HG02588 (cell line): Measurements from ENCODE around the gene RPL38.

Experiments
- ATAC-seq: cut with Tn5 transposase; IDR thresholded peaks from one replicate; pipeline ENCODE4 v1.9.1; 2021; ENCODE audit warnings: mild to moderate bottlenecking, moderate library complexity; ENCODE audit not compliant: unreplicated experiment

Gene RPL38

DNA sequence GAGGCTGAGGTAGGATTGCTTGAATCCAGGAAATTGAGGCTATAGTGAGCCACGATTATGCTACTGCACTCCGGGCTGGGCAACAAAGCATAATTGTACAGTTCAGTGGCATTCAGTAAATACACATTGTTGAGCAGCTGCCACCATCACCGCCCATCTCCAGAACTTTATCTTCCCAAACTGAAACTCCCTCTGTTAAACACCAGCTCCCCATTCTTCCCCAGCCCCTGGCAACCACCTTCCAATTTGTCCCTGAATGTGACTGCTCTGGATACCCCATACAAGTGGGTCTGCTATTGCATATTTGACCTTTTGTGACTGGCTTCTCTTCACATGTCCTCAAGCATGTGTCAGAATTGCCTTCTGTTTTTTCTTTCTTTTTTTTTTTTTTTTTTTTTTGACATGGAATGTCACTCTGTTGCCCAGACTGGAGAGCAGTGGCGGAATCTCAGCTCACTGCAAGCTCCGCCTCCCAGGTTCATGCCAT is 2.9 kb downstream of the RPL38 start:
- no peak for ATAC-seq

- ATAC-seq, result no peak
Observed at GRCh38 chr17:74210191-74211140, 7.0 kb downstream of the RPL38 start.

DNA sequence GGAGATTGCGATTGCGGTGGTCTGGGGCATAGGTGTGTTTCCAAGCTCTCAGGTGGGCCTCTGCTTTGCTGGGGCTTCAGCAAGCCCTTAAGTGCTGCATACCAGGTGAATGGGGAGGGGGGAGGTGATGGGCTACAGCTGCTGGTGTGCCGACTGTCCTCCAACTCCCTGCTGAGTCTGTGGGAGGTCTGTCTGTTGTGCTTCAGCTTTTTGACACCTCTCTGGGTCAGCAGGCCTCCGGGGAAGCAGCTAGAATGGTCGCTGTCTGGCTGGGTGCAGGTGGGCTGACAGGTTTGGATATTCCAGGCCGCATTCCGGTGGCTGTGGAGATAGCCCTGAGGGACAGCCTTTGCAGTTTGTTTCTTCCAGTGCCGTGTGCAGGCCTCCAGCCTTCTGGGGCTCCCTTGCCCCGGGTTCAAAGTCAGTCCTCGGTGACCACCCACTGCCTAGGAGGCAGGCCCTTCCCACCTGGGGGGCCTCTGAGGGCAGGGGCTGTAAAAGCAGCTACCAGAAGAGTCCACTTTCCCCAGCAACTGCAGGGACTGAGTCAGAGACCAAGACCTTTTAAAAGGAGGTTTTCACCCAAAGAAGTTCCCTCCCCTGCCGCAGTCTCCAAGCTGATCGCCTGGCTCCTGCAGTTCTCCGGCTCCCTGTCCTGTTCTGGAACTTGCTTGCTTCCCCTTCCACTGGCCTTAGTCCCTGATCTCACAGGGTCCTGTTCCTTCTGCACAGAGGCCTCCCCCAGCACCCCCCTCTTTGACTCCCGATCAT is 7.8 kb downstream of the RPL38 start:
- ATAC-seq, result no peak

DNA sequence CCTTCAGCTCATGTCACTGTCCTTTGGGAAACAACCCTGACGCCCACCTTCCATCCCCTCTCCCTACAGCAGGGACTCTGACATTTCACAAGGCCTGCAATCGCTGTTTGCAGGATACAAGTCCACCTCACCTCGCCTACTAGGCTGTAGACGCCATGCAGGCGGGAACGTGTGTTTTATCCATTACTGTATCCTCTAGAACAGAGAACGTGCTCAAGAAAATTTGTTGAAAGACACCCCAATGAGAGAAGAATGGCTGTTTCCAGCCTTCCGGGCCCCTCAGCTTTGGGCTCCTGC is 8.4 kb downstream of the RPL38 start:
- no peak for ATAC-seq

DNA sequence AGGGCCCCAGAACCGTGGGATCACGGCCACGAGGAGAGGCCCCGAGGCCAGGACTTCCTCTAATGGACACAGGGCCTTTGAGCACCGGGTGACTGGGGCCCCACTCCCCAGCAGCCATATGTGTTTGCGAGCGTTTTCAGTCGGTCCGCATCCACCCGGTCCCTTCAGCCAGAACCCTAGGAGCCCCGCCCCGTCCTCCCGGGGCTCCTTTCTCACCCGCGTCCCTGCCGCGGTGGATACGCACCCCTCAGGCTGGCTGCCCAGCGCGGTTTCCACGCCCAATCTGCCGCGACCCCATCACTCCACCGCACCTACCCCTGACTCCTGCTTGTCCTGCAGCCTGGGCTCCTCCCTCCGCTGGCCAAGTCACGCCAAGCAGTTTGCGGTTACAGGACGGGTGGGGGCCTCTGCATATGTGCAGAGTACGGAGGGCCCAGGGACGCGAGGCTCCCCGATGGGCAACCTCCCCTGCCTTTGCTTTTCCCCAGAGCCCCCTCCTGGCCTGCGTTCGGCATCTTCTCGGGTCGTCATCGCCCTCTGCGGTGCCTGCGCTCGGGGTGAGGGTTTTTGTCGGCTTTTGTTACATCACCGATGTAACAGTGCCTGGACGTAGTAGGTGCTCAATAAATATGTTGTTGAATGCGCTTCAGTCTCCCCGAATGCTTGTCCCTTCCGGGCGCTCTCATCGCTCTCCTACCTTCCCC is 8.9 kb downstream of the RPL38 start:
- ATAC-seq, result no peak

GRCh38 chr17:74212913-74213791 is 9.7 kb downstream of the RPL38 start, which contains the start of gene TTYH2:
TTYH2 (plus strand) TSS chr17:74213571; CDS start chr17:74213588, 17 bp downstream.
- ATAC-seq, result peak; percentile 55

GRCh38 chr17:74213861-74214391 is 10.4 kb downstream of the RPL38 start:
- no peak for ATAC-seq

GRCh38 chr17:74214484-74215341 is 11.2 kb downstream of the RPL38 start:
- no peak for ATAC-seq

DNA sequence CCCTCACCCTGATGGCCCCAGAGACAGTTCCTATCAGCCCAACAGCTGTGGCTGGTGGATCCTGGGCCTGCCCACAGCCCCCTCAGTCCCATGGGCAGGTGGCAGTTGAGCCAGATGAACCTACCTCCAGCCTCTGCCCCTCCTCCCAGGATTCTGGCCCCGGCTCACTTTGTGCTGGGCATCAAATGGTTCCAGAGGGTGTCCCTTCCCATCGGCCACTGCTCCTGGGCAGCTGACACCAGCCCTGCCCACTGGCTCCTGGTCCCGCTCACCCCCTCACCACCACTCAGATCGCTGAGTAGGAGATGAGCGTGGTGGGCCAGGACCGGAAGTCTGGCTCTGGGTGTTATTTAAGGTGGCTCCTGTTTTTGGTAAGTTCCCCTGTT is 11.9 kb downstream of the RPL38 start:
- no peak for ATAC-seq

DNA sequence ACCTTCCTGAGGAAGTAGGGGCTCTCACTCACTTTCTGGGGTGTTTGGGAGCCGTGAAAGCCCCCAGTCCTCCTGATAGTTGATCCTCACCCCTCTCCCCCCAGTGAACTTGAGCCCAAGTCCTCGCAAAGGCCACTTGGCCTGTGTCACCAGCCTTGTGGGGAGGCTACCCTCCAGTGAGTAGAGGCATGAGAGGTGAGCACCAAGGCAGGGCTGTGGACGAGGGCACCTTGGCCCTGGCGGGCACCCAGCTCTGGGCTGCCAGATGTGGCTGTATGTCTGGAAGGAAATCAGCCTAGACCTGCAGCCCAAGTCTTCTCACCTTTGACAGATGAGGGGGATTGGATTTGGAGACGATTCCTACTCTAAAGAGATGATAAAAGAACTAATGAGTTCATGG is 13.0 kb downstream of the RPL38 start:
- ATAC-seq, result no peak

DNA sequence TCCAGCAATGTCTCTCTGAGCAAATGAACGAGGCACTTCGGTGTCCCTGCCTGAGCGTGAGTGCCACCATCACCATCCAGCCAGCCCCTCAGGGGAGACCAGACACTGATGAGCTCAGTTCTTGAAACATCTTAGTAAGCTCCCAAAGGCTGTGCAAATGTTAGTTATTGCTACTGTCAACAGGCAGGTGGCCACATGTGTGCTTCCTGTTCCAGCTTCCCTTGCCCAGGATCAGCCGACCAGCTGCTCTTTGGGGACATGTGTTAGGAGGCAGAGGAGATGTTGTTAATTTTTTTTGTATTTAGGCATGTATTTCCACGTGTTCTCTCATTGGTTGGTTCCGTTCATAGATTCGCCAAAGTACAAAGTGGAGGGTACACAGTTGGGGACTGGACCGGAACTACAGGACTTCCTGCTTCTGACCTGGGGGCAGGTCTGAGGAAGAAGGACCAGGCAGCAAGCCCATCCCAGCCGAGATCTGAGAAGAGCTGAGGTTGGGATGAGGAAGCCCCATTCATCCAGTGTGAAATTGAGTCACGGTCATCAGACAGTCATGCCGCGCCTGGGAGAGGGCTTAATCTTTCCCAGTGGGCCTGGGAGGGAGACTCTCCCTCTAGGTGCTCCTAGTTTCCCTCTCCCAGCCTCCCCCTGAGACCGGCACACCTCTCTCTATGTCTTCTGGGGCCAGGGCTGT is 13.7 kb downstream of the RPL38 start:
- ATAC-seq, result no peak

DNA sequence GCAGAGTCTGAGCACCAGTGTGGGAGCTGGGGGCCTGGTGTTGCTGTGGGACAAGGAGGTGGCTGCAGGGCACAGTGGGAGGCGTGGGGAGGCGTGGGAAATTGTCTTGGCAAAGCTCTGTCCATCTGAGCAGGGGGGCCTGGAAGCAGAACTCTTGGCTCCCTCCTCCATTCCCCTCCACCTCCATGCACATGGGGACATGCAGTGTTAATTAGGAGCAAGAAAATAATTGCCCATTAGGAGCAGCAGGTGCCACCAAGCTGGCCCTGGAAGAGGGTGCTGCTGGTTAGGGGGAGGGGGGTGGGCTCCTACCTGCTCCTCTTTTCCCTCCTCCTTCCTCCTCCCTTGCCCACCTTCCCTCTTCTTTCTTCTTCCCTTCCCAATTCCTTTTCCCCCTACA is 14.4 kb downstream of the RPL38 start:
- no peak for ATAC-seq

GRCh38 chr17:74218436-74218835 is 15.0 kb downstream of the RPL38 start:
- no peak for ATAC-seq

DNA sequence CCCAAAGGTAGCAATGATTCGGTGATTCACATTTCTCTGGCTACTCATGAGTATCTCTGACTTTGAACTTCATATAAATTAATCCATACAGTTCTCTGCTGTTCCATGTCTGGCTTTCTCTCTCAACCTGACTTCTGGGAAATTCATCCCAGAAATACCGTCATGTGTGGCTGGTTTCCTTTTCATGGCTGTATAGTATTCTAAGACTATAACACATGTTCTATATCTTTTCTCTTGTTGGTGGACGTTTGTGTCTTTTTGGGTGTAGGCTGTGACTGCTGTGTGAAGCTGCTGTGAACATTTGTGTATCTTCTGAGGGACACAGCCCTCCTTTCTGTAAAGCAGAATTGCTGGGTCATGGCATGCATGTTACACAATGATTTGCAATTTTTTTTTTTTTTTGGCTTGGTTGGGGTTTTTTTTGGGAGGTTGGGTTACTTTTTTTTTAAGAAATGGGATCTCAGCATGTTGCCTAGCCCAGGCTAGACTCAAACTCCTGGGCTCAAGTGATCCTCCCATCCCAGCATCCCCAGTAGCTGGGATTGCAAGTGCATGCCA is 16.2 kb downstream of the RPL38 start:
- no peak for ATAC-seq

- ATAC-seq, result no peak
Observed at GRCh38 chr17:74220219-74220618, 16.7 kb downstream of the RPL38 start.

DNA sequence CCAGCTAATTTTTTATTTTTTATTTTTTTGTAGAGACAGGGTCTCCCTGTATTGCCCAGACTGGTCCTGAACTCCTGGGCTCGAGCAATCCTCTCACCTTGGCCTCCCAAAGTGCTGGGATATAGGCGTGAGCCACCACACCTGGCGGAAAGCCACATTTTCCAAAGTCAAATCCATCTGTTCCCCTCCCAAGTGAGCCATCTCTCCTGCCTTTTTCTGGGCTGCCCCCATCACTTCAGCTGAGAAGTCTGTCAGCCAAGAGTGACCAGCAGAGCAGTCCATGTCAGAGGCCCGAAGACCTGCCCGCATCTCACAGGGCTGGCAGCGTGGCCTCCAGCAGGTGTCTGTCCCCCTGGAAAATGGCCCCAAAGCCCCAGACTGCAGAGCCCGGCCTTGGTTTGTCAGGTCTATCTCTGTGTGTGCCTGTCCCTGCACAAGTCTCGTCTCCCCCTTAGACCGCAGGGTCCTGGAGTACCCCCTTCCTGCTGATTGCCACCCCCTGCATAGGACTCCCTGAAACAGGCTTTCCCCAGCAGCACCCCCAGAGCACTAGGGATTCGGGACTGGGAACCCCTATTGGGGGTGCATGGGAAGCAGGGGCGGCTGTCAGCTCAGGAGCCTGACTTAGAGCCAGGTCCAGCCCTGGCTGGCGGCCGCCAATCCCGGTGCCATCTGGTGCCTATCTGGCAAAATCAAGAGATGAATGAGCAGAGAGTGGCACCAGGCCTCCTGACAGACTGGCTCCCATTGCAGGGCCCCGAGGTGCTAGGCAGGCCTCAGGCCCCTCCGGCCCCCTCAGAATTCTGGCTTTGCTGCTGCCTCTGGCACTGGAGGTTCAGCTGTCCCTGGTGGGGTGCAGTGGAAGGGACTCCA is 17.7 kb downstream of the RPL38 start:
- ATAC-seq, result no peak

DNA sequence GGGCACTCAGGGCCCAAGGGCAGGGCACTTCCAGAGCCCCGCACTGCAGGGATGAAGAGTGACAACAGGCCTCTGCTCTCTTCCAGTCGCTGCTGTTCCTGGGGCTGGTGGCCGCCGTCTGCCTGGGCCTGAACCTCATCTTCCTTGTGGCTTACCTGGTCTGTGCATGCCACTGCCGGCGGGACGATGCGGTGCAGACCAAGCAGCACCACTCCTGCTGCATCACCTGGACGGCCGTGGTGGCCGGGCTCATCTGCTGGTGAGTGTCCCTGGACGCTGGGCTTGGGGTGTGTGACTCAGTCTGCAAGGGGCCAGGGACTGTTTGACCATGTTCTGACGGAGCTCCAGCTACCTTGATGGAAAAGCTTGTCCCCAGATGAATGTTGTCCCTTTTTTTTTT is 18.9 kb downstream of the RPL38 start:
- no peak for ATAC-seq
